SW 1271 (cell line): ENCODE results near the gene SLC66A3.
A peak's percentile ranks its signal among the peaks of the same experiment; 100 is the strongest.
"Not testable (repeated sequence)": the region's sequence is repeated elsewhere in the genome, so short reads cannot be mapped to it uniquely, and the experiment has no call there.

Experiments
- DNase-seq, 2 experiments: peaks; one replicate each; lab custom pipeline; 2025; lab: John Stamatoyannopoulos, UW

The SLC66A3 gene

DNA sequence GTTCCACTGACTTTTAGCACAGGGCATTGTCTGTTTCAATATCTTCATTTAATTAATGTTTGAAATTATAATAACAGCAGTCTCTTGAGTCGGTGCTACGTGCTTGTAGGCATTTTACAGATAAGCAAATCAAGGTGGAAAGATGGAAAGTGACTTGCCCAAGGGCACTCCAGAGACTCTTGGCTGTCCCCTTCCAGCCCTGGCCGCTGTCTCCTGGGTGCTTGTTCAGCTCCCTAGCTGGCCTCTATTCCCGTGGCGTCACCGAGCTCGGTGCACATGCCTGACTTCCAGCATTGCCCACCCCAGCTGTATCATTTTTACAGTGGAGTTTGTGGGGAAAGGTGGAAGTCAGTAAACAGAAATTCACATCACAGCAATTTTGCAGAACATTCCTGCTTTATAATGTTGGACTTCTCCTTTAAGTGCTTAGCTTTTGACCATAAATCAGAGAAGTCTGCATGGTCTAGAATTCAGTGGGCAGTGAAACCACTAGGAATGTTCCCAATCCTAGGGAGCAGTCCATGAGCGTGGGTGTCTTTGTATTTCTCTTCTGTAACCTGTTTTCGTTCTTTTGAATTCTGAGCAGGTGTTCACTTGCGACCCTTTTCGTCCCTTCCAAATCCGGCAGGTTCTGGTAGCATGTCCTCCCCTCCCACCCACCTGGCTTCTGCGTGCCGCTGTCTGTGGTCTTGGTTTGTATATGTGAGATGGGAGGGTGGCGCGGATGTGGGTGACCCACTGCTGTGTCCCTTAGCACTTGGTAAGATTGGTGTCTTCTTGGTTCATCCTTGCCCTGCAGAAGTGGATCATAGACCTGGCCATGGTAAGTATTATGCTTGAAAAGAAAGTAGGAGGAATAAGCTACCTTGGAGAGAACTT, 8.4 kb downstream of the SLC66A3 start:
- no peak for DNase-seq

DNA sequence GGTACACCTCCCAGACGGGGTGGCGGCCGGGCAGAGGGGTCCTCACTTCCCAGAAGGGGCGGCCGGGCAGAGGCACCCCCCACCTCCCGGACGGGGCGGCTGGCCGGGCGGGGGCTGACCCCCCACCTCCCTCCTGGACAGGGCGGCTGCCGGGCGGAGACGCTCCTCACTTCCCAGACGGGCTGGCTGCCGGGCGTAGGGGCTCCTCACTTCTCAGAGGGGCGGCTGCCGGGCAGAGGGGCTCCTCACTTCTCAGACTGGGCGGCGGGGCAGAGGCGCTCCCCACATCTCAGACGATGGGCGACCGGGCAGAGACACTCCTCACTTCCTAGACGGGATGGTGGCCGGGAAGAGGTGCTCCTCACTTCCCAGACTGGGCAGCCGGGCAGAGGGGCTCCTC, 9.8 kb downstream of the SLC66A3 start:
- DNase-seq = not testable (repeated sequence)

DNA sequence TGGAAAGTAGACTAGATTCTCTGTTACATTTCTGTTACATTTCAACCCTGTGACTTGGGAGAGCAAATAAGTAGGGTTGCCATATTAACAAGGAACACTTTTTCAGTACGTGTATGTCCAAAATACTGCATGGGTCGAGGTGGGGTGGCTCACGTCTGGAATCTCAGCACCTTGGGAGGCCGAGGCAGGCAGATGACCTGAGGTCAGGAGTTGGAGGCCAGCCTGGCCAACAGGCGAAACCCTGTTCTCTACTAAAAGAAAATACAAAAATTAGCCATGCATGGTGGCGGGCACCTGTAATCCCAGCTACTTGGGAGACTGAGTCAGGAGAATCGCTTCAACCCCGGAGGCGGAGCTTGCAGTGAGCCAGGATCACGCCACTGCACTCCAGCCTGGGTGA, 11.2 kb downstream of the SLC66A3 start:
- no peak for DNase-seq

DNA sequence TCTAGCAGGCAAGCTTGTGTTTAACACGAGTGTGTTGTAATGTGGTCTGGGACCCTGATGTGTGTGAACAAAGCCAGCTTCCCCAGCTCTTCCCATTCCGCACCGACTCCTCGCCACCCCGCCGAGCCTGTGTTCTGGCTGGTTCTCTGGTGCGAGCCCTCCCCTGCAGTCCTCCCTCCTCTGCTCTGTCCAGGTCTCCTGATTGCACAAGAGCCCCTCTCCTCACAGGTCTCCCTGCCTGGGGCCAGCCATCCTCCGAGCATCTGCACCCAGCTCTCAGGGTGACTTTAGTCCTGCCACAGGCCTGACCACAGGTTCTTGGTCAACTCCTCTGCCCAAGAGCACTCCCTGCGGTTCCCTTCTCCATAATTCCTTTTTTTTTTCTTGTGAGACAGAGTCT, 13.2 kb downstream of the SLC66A3 start:
- no peak for DNase-seq

DNA sequence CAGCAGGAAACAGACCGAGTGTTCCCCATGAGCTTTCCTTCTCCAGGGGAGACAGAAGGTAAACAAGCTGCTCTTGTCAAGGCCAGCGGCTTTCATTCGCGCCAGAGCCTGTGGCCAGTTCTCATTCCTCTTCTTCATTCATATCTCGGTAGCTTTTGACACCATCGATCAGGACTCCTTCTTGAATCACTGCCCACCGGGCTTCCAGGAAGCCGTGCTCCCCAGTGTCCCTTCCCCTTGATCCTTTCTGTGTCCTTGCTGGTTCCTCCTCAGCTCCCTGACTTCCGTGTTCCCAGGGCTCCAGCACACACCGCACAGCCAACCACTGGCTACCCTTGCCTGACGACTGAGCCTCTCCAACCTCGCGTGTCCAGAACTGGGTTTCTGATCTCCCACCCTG, 14.1 kb downstream of the SLC66A3 start:
- DNase-seq = no peak

DNA sequence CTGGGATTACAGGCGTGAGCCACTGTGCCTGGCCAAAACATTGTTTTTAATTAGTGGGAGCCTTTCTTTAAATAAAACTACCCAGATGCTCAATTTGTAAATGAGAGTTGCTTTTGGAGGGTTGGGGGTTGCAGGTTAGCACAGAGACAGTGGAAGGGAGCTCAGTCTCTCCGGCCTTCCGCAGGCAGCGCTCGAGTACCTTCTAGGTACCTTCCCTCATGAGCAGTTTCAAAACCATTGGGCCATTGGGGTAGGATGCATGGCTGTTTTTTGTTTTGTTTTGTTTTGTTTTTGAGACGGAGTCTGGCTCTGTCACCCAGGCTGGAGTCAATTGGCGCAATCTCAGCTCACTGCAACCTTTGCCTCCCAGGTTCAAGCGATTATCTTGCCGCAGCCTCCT, 19.0 kb downstream of the SLC66A3 start:
- DNase-seq = no peak

DNA sequence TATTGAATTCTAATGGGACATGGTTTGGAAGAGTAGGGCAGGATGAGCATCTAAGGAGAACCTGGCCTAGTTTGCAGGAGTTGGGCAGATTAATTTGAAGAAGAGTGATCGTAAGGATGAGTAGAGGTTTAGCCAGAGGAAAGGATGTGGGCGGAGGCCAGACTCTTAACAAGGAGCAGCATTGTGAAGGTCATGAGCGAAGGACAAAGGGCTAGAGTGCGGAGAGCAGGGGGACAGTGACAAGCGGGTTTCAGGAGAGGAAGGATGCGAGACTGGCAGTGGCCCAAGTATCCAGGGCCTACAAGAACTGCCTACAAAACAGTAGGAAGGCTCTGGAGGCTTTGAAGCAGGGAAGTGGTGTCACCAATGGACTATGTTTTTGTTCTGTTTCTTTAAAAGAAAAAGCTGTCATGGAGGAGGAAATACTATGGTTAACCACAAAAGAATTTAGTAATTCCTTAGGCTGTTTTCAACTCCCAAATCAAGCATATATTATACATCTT, 20.1 kb downstream of the SLC66A3 start:
- DNase-seq = peak in 1 of 2 experiments; percentile 40

DNA sequence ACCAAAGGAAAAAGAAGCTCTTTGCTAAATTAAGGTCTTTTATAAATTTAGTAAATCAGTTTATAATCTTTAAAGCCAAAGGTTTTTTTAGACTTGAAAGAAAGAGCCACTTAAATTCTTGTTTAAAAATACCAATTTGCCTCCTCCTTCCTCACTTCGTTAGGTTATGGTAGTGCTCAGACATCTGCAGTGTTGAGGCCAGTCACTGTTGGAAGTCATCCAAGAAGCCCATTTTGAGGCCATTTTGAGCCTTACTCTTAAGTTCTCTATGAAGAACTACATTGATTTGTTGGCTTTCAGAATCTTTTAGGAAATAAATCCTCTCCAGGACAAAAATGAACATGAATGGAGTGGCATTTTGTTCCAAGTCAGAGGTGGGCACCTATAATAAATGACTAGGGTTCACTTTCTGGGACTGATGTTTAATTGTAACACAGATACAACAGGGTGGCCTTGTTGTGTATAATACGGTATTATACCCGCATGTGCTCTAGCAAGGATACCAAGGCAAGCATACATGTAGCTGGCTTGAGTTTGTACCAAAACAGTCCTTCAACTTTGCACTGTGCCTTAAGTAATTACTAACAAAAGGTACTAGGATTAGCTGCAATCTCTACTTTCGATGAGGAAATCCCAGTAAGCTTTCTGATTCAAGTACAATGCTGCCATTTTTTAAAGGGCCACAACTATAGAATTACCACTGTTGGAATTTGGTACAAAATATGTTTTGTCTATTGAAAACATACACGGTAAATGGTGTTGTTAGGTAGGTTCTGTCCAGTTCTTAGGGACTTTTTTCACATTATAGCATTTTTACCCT, 22.8 kb downstream of the SLC66A3 start:
- no peak for DNase-seq

DNA sequence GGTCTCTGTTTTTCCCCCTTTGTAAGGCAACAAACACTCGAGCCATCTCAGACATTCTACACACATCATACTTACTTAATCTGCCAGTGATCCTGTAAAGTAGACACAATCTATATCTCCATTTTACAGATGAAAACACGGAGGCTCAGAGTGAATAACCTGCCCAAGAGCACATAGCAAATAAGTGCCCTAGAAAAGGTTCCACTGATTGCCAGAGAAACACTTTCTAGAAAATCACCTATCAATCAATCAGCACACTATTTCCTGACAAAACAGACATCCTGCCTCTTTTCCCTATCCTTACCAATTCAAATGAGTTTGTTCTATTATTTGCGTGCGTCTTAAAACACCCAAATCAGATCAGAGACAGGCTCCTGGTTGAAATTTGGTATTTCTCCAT, 23.9 kb downstream of the SLC66A3 start:
- DNase-seq = no peak

DNA sequence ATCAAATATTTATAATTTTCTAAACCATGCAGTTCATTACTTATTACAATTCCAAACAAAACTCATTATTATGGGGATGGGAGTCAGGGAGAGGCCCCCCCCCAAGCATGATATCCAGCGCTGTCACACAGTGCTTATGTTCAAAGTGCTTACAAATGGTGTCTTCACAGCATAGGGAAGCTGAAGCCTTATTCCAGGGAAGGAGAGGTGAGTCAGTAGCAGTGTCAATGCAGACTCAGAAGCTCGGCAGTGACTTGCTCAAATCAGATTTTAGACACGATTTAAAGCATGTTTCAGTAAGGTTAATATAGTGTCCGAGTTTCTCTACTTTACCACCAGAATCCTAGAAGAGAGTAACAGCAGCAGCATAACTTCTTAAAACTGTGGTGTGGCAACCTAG, 24.6 kb downstream of the SLC66A3 start:
- no peak for DNase-seq

DNA sequence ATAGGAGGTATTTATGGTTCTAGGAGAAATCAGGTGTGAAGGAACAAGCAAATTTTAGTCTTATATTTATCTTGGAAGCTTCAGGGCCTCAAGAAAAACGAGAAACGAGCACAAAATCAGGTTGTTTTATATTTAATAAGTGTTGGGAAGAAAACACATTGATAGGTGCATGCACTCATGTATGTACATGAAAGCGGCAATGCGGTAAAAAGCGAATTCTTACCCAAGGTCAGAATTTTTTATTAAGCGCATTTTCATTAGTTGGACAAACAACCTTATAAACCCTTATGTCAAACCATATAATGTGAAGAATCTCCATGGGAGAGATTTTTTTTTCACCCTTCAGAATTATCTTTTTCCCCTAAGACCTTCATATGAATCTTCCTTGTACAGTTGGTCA, 25.4 kb downstream of the SLC66A3 start:
- no peak for DNase-seq

DNA sequence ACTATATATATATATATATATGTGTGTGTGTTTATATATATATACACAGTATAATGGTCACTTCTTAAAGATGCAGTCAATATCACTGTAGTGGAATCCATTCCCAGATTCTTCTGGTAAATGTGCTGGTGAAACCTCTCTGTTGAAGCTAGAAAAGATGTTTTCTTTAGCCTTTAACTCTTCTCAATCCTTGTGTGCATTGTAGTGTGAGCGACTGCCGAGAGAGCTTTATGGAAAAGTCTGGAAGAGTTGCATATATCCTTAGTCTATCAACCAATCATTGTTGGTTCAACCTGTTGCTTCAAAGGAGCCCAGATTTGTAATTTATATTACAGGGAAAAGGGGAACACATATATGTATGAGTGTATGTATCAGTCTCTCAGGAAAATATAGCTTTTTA, 27.7 kb downstream of the SLC66A3 start:
- DNase-seq = no peak

DNA sequence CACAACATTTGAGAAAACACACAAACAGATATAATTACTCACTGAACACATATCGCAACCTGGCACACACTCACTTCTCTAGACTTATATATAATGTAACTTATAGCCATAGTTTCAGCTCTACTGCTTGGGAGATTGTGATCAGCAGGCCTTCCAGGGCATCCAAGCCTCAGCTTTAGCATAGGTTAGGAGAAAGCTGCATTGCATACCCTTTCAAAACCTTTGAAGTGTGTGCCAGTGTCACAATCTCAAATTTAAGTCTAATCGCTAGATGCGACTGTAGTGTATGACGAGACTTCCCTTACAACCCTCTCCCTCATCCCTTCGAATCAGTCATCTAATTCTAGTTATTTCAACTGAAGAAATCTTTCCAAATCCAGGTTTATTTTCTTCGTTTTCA, 30.9 kb downstream of the SLC66A3 start:
- no peak for DNase-seq

DNA sequence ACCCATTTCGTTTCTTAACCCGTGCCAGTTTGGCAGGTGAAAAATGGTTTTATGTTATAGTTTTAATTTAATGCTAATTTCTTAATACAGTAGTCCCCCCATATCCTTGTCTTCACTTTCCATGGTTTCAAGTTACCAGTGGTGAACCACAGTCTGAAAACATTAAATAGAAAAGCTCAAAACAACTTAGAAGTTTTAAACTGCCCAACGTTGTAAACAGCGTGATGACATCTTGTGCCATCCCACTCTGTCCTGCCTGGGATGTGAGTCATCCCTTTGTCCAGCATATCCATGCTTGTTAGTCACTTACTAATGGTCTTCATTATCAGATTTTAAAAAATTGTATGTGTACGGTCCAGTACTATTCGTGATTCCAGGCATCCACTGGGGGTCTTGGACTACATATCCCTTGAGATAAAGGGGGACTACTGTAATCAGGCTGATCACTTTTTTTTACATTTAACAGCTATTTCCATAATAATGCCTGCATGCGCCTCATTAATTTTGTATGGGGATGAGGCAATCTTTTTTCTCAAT, 31.9 kb downstream of the SLC66A3 start:
- DNase-seq = no peak

DNA sequence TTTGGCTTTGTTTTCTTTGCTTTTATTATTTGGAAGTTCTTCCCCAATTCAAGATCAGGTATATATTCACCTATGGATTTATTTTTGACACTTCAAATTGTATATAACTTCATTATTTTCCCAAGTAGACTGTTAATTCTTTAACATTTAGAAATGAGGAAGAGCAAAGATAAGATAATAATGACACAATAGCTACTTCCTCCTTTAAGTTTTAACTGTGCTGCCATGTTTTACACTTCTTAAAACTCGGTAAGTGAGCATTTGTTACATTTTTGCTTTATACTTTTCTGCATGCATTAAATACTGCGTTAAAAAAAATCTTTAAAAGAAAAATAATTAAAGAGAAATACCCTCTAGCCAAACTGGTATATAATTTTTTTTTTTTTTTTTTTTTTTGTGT, 32.5 kb downstream of the SLC66A3 start:
- no peak for DNase-seq

DNA sequence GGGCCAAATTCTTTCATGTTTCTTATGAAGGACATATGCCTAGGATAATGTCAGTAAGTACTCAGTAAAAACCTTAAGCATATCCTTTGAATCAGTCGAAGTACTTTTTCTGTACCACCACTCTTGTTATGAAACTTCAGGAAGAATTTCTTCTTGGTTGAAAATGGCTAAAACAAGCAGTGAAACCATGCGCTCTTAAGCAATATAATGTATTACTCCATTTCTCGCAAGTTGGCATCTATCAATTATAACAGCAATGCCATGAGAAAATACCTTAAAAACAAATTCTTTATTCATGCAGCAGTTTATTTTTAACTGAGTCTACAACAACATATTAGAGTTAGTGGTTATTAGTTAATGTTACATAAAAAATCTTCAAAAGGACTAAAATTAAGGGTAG, 41.0 kb downstream of the SLC66A3 start:
- no peak for DNase-seq

DNA sequence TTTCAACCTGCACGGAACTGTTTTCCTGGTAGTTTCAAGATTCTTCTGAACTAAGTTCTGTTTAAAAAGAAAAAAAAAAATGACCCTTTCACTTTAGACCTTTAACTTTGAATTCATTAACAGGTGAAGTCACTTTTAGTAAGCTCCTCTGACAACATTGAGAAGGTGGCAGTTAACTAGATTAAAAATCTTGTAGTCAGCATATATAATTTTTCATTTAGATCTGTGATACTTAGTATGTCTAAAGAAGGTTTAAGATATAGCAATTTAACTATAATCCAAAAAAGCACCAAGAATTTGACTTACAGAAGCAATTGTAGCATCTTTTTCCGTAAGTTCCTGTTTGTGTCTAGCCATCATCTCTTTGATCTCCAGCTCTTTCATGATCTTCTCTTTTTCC, 45.4 kb downstream of the SLC66A3 start:
- no peak for DNase-seq

DNA sequence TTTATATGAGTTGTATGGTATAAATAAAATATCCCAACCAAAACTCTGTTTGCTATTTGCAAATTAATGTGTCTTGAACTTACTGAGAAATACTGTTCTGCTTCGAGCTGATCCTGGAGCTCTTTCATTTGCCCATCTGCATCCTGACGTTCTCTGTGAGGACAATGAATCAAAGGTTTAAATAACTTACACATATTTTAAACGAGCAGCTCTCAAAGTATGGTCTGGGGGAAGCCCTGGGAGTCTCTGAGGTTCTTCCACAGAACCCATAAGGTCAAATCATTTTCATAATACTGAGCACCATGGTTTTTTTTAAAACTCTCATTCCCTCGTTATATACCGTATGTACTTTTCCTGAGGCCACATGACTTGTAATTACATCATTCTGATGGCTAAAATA, 46.7 kb downstream of the SLC66A3 start:
- DNase-seq = no peak

DNA sequence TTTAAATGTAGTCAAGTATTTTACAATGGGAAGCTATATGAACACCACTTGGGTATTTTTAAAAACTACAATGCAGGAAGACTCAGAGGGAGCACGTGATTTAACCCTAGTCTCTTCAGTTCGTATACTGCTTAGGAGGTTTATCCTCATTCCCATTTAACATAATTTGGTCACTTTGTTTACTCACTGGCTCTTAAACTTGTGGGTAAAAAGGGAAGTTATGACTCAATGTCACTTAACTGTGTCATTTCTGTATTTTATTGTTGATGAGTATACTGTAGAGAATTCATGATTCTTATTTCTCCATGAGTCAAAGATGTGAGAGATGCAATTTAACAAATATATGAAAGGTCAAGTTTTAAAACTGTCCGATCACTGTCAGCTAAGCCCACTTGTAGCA, 48.2 kb downstream of the SLC66A3 start:
- peak; percentile 51 to 80 for DNase-seq

DNA sequence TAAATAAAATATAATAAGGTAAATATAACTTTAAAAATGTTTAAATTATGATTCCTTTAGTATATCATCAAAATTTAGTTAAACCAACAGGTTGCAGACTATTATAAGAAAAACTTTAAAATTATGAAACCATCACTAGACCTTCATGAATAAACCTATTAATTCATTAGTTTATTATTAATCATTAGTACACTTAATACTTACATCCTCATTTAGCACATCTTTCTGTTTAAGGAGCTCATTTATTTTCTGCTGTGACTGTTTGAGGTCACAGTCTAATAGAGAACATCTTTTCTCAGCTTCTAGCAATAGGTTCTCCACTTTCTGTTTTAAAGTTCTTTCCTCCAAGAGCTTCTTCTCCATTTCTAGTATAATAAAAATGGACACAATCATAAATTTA, 52.8 kb downstream of the SLC66A3 start:
- DNase-seq = no peak

DNA sequence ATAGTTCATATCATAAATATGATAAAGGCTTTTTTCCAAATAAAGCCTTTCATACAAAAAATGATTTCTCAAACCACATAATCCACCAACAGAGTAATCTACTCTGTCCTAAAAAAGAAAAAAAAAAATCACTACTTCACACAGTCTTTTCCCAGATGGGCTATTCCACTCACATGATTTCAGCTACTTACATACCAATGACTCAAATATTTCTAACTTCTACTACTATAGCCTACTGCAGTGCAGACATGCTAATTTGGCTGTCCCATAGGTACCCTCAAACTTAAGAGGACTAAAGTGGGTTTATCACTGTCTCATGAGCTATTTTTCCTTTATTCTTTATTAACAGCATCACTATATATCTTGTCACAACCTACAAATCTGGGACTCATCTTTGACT, 57.4 kb downstream of the SLC66A3 start:
- DNase-seq = no peak

DNA sequence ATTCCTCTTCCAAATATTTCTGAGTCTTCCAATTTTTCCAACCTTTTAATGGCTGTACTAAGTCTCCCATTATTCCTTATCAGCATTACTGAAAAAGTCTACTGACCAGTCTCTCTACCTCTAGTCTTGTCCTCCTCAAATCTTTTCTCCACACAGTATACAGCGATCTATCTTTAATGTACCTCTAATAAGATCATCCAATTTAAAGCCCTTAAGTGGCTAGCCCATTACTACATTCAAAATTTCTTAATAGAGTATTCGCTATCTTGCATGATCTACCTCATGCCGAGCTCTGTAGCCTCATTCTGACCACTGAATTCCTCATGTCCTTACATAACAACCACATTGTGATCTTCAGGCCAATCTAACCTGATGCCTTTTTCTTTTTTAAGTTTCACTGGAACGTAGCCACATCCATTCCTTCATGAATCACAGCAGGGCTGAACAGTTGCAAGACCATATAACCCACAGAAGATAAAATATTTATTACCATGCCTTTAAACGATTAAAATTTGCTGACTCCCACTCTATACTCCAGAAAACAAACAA, 57.9 kb downstream of the SLC66A3 start:
- no peak for DNase-seq

DNA sequence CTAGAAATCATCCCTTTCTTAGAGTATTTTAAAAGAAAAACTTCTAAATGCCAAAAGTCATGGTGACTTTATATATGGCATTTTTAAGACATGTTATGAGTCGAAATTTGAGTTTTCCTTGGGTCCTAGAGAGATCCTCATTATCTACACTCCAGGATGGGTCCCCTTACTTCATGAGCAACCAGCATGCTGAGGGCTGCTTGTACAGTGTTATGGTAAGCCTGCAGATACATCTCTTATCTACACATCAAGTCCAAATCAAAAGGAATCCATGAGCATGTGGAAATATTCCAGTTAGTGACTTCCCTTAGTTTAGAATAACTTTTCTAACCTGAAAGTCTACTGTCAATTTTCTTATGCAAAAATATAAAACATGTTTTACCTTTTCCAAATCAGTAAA, 58.7 kb downstream of the SLC66A3 start:
- no peak for DNase-seq
